Endometrium (tissue), 2 donors: ENCODE results near the gene ABCG8.
A peak's percentile ranks its signal among the peaks of the same experiment; 100 is the strongest.

Experiments used
- FAIRE-seq: peaks from 2 replicates; lab custom pipeline; 2012; peaks lifted over from hg19 to GRCh38; lab: Jason Lieb, UNC
- donor health status: control.
- donor health status: control.

The ABCG8 gene

GRCh38 chr2:43838560-43839267 lies at the start of gene ABCG8, which contains the start of gene ABCG5:
ABCG8 (plus strand) TSS chr2:43838971; CDS start chr2:43839054, 83 bp downstream.
ABCG5 (minus strand) TSS chr2:43838839; CDS start chr2:43838679, 160 bp downstream.
- FAIRE-seq = no peak

GRCh38 chr2:43790147-43790546 lies 48.6 kb upstream of the ABCG8 start:
- FAIRE-seq = peak; percentile 97

- FAIRE-seq = no peak
These were observed 47.6 kb upstream of the ABCG8 start for GRCh38 chr2:43791035-43791765.

GRCh38 chr2:43792653-43793052 lies 46.1 kb upstream of the ABCG8 start:
- no peak for FAIRE-seq

GRCh38 chr2:43794956-43795355 lies 43.8 kb upstream of the ABCG8 start:
- no peak for FAIRE-seq

- no peak for FAIRE-seq
These were observed 42.6 kb upstream of the ABCG8 start for GRCh38 chr2:43796206-43796605.

GRCh38 chr2:43798300-43798699 lies 40.5 kb upstream of the ABCG8 start:
- no peak for FAIRE-seq

- peak; percentile 31 for FAIRE-seq
These were observed 37.9 kb upstream of the ABCG8 start for GRCh38 chr2:43800894-43801293.

GRCh38 chr2:43802135-43802534 lies 36.6 kb upstream of the ABCG8 start:
- FAIRE-seq = no peak

GRCh38 chr2:43803113-43803512 lies 35.7 kb upstream of the ABCG8 start:
- no peak for FAIRE-seq

GRCh38 chr2:43806719-43807031 lies 32.1 kb upstream of the ABCG8 start:
- FAIRE-seq = no peak

- FAIRE-seq = no peak
These were observed 28.3 kb upstream of the ABCG8 start for GRCh38 chr2:43810452-43810851.

- no peak for FAIRE-seq
These were observed 27.9 kb upstream of the ABCG8 start for GRCh38 chr2:43810888-43811287.

- FAIRE-seq = no peak
These were observed 26.8 kb upstream of the ABCG8 start for GRCh38 chr2:43812006-43812405.

- no peak for FAIRE-seq
These were observed 25.8 kb upstream of the ABCG8 start for GRCh38 chr2:43812947-43813346.

- FAIRE-seq = no peak
These were observed 24.1 kb upstream of the ABCG8 start for GRCh38 chr2:43814711-43815110.

- FAIRE-seq = no peak
These were observed 20.0 kb upstream of the ABCG8 start for GRCh38 chr2:43818761-43819160.

- FAIRE-seq = no peak
These were observed 19.1 kb upstream of the ABCG8 start for GRCh38 chr2:43819491-43820163.

GRCh38 chr2:43822839-43823238 lies 15.9 kb upstream of the ABCG8 start:
- FAIRE-seq = no peak

- no peak for FAIRE-seq
These were observed 15.0 kb upstream of the ABCG8 start for GRCh38 chr2:43823751-43824150.

GRCh38 chr2:43824512-43824911 lies 14.3 kb upstream of the ABCG8 start:
- FAIRE-seq = no peak

- no peak for FAIRE-seq
These were observed 13.7 kb upstream of the ABCG8 start for GRCh38 chr2:43824951-43825493.

- FAIRE-seq = no peak
These were observed 12.9 kb upstream of the ABCG8 start for GRCh38 chr2:43825841-43826240.
